ENCODE measurements around the gene POTEG. TPM values are rescaled to one million over a fixed set of nuclear protein-coding genes. Genes with fewer than 3 reads are reported as not detected.
"Not testable (repeated sequence)": the region's sequence is repeated elsewhere in the genome, so short reads cannot be mapped to it uniquely, and the experiment has no call there.

The POTEG gene
- total RNA-seq = under 1 TPM in 2 of 8 experiments, not detected in 6; 0.08 to 0.38 TPM

GRCh38 chr14:19434241-19434640 lies at the start of gene POTEG:
Gene POTEG (minus strand): TSS chr14:19434341. CDS start chr14:19434289, 52 bp downstream.
- ATAC-seq (replicated peaks in 6 of 8); in situ Hi-C loops (cut with MboI; ENCODE audit: low pct_unique_long_range_greater_than_20kb in 2 of 9, low sequenced_read_pairs in 9 of 9, unreplicated experiment in 9 of 9): not testable (repeated sequence)
- no CpG with 5 or more reads among the region's 12 CpGs for WGBS, 10 experiments

GRCh38 chr14:19482093-19482492 lies 48.0 kb upstream of the POTEG start:
- not testable (repeated sequence) for ATAC-seq (replicated peaks in 6 of 8)
- WGBS, 10 experiments = no CpG with 5 or more reads among the region's 16 CpGs

More at GRCh38 chr14:19434241-19434640, at the start of gene POTEG:
- H3K27ac ChIP-seq; H3K4me1 ChIP-seq (replicated peaks in 1 of 2); H3K4me3 ChIP-seq: not testable (repeated sequence)

GRCh38 chr14:19481421-19481820 lies 47.3 kb upstream of the POTEG start:
- WGBS, 10 experiments = no CpG with 5 or more reads among the region's 16 CpGs
- H3K4me3 ChIP-seq; ATAC-seq (replicated peaks in 6 of 8); H3K27ac ChIP-seq; H3K4me1 ChIP-seq (replicated peaks in 1 of 2); in situ Hi-C loops (cut with MboI; ENCODE audit: low pct_unique_long_range_greater_than_20kb in 2 of 9, low sequenced_read_pairs in 9 of 9, unreplicated experiment in 9 of 9): not testable (repeated sequence)

More at GRCh38 chr14:19482093-19482492, 48.0 kb upstream of the POTEG start:
- H3K4me1 ChIP-seq (replicated peaks in 1 of 2); H3K27ac ChIP-seq; H3K4me3 ChIP-seq; in situ Hi-C loops (cut with MboI; ENCODE audit: low pct_unique_long_range_greater_than_20kb in 2 of 9, low sequenced_read_pairs in 9 of 9, unreplicated experiment in 9 of 9): not testable (repeated sequence)

- H3K4me1 ChIP-seq (replicated peaks in 1 of 2); ATAC-seq (replicated peaks in 6 of 8); in situ Hi-C loops (cut with MboI; ENCODE audit: low pct_unique_long_range_greater_than_20kb in 2 of 9, low sequenced_read_pairs in 9 of 9, unreplicated experiment in 9 of 9); H3K27ac ChIP-seq; H3K4me3 ChIP-seq: not testable (repeated sequence)
- no CpG with 5 or more reads among the region's 5 CpGs for WGBS, 10 experiments
Measured at GRCh38 chr14:19480491-19480890, 46.4 kb upstream of the POTEG start.

GRCh38 chr14:19445761-19446160 lies 11.6 kb upstream of the POTEG start:
- in situ Hi-C loops (cut with MboI; ENCODE audit: low pct_unique_long_range_greater_than_20kb in 2 of 9, low sequenced_read_pairs in 9 of 9, unreplicated experiment in 9 of 9); H3K27ac ChIP-seq; ATAC-seq (replicated peaks in 6 of 8); H3K4me1 ChIP-seq (replicated peaks in 1 of 2); H3K4me3 ChIP-seq: not testable (repeated sequence)
- 40% methylated on average over 1 of the region's 6 CpGs; no CpG with 5 or more reads in 9 of the 10 experiments for WGBS, 10 experiments

GRCh38 chr14:19439826-19440225 lies 5.7 kb upstream of the POTEG start:
- whole genome bisulfite sequencing, 10 experiments = no CpG with 5 or more reads among the region's 3 CpGs
- ATAC-seq (replicated peaks in 6 of 8) = not testable (repeated sequence)

GRCh38 chr14:19439219-19439618 lies 5.1 kb upstream of the POTEG start:
- no CpG with 5 or more reads among the region's 5 CpGs for WGBS, 10 experiments
- H3K27ac ChIP-seq; ATAC-seq (replicated peaks in 6 of 8); H3K4me3 ChIP-seq; in situ Hi-C loops (cut with MboI; ENCODE audit: low pct_unique_long_range_greater_than_20kb in 2 of 9, low sequenced_read_pairs in 9 of 9, unreplicated experiment in 9 of 9); H3K4me1 ChIP-seq (replicated peaks in 1 of 2): not testable (repeated sequence)

More at GRCh38 chr14:19439826-19440225, 5.7 kb upstream of the POTEG start:
- H3K4me3 ChIP-seq; H3K4me1 ChIP-seq (replicated peaks in 1 of 2); in situ Hi-C loops (cut with MboI; ENCODE audit: low pct_unique_long_range_greater_than_20kb in 2 of 9, low sequenced_read_pairs in 9 of 9, unreplicated experiment in 9 of 9); H3K27ac ChIP-seq: not testable (repeated sequence)

GRCh38 chr14:19437126-19437443 lies 2.9 kb upstream of the POTEG start:
- ATAC-seq (replicated peaks in 6 of 8); H3K27ac ChIP-seq; H3K4me1 ChIP-seq (replicated peaks in 1 of 2); in situ Hi-C loops (cut with MboI; ENCODE audit: low pct_unique_long_range_greater_than_20kb in 2 of 9, low sequenced_read_pairs in 9 of 9, unreplicated experiment in 9 of 9); H3K4me3 ChIP-seq: not testable (repeated sequence)
- WGBS, 10 experiments = no CpG with 5 or more reads among the region's 1 CpG

GRCh38 chr14:19436311-19437125 lies 2.4 kb upstream of the POTEG start:
- H3K4me1 ChIP-seq (replicated peaks in 1 of 2); ATAC-seq (replicated peaks in 6 of 8); H3K27ac ChIP-seq; in situ Hi-C loops (cut with MboI; ENCODE audit: low pct_unique_long_range_greater_than_20kb in 2 of 9, low sequenced_read_pairs in 9 of 9, unreplicated experiment in 9 of 9); H3K4me3 ChIP-seq: not testable (repeated sequence)
- no CpG with 5 or more reads among the region's 8 CpGs for WGBS, 10 experiments

GRCh38 chr14:19435852-19436251 lies 1.7 kb upstream of the POTEG start:
- in situ Hi-C loops (cut with MboI; ENCODE audit: low pct_unique_long_range_greater_than_20kb in 2 of 9, low sequenced_read_pairs in 9 of 9, unreplicated experiment in 9 of 9); ATAC-seq (replicated peaks in 6 of 8); H3K4me3 ChIP-seq; H3K4me1 ChIP-seq (replicated peaks in 1 of 2); H3K27ac ChIP-seq: not testable (repeated sequence)
- whole genome bisulfite sequencing, 10 experiments = no CpG with 5 or more reads among the region's 2 CpGs

GRCh38 chr14:19434891-19435290 lies 750 bp upstream of the POTEG start:
- H3K27ac ChIP-seq; H3K4me3 ChIP-seq; ATAC-seq (replicated peaks in 6 of 8); H3K4me1 ChIP-seq (replicated peaks in 1 of 2); in situ Hi-C loops (cut with MboI; ENCODE audit: low pct_unique_long_range_greater_than_20kb in 2 of 9, low sequenced_read_pairs in 9 of 9, unreplicated experiment in 9 of 9): not testable (repeated sequence)
- WGBS, 10 experiments = no CpG with 5 or more reads among the region's 53 CpGs

GRCh38 chr14:19433765-19434164 lies 376 bp downstream of the POTEG start:
- ATAC-seq (replicated peaks in 6 of 8); H3K4me3 ChIP-seq; in situ Hi-C loops (cut with MboI; ENCODE audit: low pct_unique_long_range_greater_than_20kb in 2 of 9, low sequenced_read_pairs in 9 of 9, unreplicated experiment in 9 of 9); H3K27ac ChIP-seq; H3K4me1 ChIP-seq (replicated peaks in 1 of 2): not testable (repeated sequence)
- WGBS, 10 experiments = no CpG with 5 or more reads among the region's 16 CpGs

GRCh38 chr14:19408519-19408918 lies 25.6 kb downstream of the POTEG start:
- no CpG with 5 or more reads among the region's 13 CpGs for WGBS, 10 experiments
- ATAC-seq (replicated peaks in 6 of 8); in situ Hi-C loops (cut with MboI; ENCODE audit: low pct_unique_long_range_greater_than_20kb in 2 of 9, low sequenced_read_pairs in 9 of 9, unreplicated experiment in 9 of 9); H3K27ac ChIP-seq; H3K4me1 ChIP-seq (replicated peaks in 1 of 2); H3K4me3 ChIP-seq: not testable (repeated sequence)

- H3K27ac ChIP-seq; H3K4me1 ChIP-seq (replicated peaks in 1 of 2); in situ Hi-C loops (cut with MboI; ENCODE audit: low pct_unique_long_range_greater_than_20kb in 2 of 9, low sequenced_read_pairs in 9 of 9, unreplicated experiment in 9 of 9); ATAC-seq (replicated peaks in 6 of 8); H3K4me3 ChIP-seq: not testable (repeated sequence)
- no CpG with 5 or more reads among the region's 18 CpGs for WGBS, 10 experiments
Measured at GRCh38 chr14:19402097-19402496, 32.0 kb downstream of the POTEG start.
